ENCODE results near the gene MYL7.

DNA sequence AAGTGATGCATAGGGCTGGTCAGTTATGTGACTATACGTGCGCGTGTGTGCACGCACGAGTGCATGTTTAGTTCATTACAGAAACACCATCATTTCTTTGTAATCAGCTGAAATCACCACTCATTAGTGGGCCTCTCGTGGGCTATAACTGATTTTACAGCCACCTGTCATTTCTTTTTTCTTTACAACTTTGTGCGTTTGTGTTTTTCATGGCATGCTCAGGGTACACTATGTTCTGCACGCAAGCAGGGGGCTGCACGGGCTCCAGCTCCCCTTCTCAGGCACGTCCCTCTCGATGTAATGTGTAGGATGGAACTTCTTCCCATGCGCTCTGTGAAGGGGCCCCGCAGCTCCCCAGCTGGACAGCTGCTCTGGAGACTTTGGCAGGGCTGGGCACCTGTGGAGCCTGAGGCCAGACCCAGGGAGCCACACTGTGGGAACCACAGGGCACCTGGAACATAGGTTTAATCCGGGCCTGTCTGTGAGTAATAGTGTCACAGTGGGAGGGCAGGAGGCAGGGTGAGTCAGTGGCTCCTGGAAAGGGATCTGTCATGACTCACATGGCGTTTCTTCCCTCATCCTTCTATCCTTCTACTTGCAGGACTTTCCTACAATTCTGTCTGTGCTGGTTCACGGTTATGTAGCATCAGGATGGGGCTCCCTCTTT lies 43.2 kb upstream of the MYL7 start:
- no peak for TF ChIP-seq CTCF (IDR thresholded peaks at IDR 0.05; ENCODE audit: extremely low read depth in 1 of 2, insufficient read depth in 1 of 2, low read depth in 1 of 2, low read length in 2 of 2)
- TF ChIP-seq POLR2A (IDR thresholded peaks at IDR 0.05; ENCODE audit: low read depth, low read length) = no peak

All from endothelial cell of umbilical vein (primary cell).